Loucy (cell line): ENCODE measurements around the gene MGAT1.

ENCODE experiments used
- H2AFZ ChIP-seq: fragments of 200-600 bp; sonication (generic); 2 replicates; pipeline ENCODE4 v1.6.0; 2016; ENCODE audit warnings: antibody characterized with exemption, mild to moderate bottlenecking, low read length, moderate library complexity
- H3F3A ChIP-seq: fragments of 200-600 bp; 2 replicates; pipeline ENCODE4 v1.6.0; 2016; ENCODE audit warnings: antibody characterized with exemption, low read depth, mild to moderate bottlenecking
- H3K27me3 ChIP-seq: fragments of 200-600 bp; sonication (generic); 2 replicates; pipeline ENCODE4 v1.6.1; 2014; ENCODE audit warnings: low read length, mild to moderate bottlenecking; ENCODE audit not compliant: insufficient read depth, poor library complexity, severe bottlenecking
- H3K36me3 ChIP-seq: fragments of 200-600 bp; sonication (generic); 2 replicates; pipeline ENCODE4 v1.6.1; 2016; ENCODE audit warnings: low read length; ENCODE audit not compliant: insufficient read depth
- H3K4me1 ChIP-seq: fragments of 200-600 bp; sonication (generic); 2 replicates; pipeline ENCODE4 v1.5.1; 2014; ENCODE audit warnings: low read length, mild to moderate bottlenecking; ENCODE audit not compliant: insufficient read depth, poor library complexity, severe bottlenecking
- H3K4me2 ChIP-seq: fragments of 200-600 bp; sonication (generic); 2 replicates; pipeline ENCODE4 v1.6.0; 2014; ENCODE audit warnings: antibody characterized with exemption, low read length, low read depth, mild to moderate bottlenecking; ENCODE audit not compliant: poor library complexity, severe bottlenecking
- H3K4me3 ChIP-seq: fragments of 200-600 bp; sonication (generic); 2 replicates; pipeline ENCODE4 v1.5.1; 2014; ENCODE audit warnings: low read length, mild to moderate bottlenecking, mixed read lengths; ENCODE audit not compliant: poor library complexity, severe bottlenecking
- H3K79me2 ChIP-seq: fragments of 200-600 bp; sonication (generic); 2 replicates; pipeline ENCODE4 v1.6.1; 2014; ENCODE audit warnings: low read length; ENCODE audit not compliant: insufficient read depth
- H3K9ac ChIP-seq: fragments of 200-600 bp; sonication (generic); 2 replicates; pipeline ENCODE4 v1.6.0; 2014; ENCODE audit warnings: mild to moderate bottlenecking, low read depth, low read length, moderate library complexity; ENCODE audit not compliant: poor library complexity, severe bottlenecking
- H3K9me2 ChIP-seq: fragments of 200-600 bp; sonication (generic); replicated peaks from 2 replicates; pipeline ENCODE4 v1.6.1; 2016; ENCODE audit warnings: low read depth, low read length, mixed read lengths
- H3K9me3 ChIP-seq: fragments of 200-600 bp; sonication (generic); 2 replicates; pipeline ENCODE4 v1.6.1; 2014; ENCODE audit warnings: mild to moderate bottlenecking, antibody characterized with exemption, low read length, low read depth; ENCODE audit not compliant: insufficient read depth
- H4K20me1 ChIP-seq: fragments of 200-600 bp; sonication (generic); 2 replicates; pipeline ENCODE4 v1.6.0; 2014; ENCODE audit warnings: antibody characterized with exemption, low read length, mild to moderate bottlenecking; ENCODE audit not compliant: insufficient read depth, poor library complexity, severe bottlenecking
- CTCF ChIP-seq: fragments of 200-600 bp; sonication (generic); conservative IDR thresholded peaks from 2 replicates; pipeline ENCODE4 v1.5.1; 2014; ENCODE audit warnings: mild to moderate bottlenecking, antibody characterized with exemption, low read length
- EZH2phosphoT487 ChIP-seq: fragments of 200-600 bp; IDR thresholded peaks from 2 replicates; pipeline ENCODE4 v1.6.1; 2018; ENCODE audit warnings: antibody characterized with exemption, mild to moderate bottlenecking, moderate library complexity, borderline replicate concordance

MGAT1 gene

DNA sequence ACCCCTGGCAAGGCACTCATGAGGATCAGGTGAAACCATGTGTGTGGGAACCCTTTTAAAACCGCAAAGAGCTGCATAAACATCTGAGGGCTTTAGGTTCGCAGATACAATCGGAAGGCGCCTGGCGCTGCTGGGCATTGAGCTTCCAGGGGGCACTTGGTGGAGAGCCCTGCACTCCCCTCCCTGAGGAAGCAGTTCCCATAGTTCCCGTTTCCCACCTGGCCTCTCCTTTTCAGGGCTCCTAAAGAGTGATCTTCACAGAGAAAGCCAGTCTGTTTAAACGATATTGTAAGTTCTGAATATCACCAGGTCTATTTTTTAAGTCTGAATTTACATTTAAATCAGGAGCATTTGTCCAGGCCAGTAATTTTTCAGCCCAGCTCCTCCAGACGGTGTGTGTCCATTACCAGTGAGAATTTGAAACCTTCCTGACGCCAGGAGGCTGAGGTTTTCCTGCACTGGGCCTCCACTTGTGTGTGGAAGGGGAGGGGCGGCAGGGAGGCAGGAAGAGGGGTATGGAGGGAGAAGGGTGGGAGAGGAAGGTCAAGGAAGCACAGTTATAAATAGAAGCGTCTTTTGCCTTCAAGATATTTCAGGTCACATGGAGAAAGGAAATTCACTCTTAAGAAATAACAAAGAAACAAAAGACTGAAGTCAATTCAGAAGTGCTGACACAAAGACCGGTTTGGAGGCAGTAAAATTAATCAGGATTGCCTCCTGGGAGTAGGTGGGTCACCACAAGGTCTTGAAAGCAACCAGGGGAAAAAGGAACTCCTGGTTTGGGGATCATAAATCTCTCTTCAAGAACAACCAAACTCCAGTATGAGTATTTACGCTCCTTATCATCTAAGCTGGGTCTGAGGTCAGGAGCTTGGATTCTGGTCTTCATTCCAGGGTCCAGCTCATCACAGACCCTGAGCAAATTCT, 14.3 kb upstream of the MGAT1 start:
- H3K4me3 ChIP-seq: peak overlapping the region; percentile 40
- no peaks in the 10 kb centered on the region for H3K27me3 ChIP-seq
- no peaks in the 10 kb centered on the region for H3K36me3 ChIP-seq
- H3K9me3 ChIP-seq: no peaks in the 10 kb centered on the region
- no peaks in the 10 kb centered on the region for H3K9me2 ChIP-seq
- H3K4me2 ChIP-seq: peak overlapping the region; percentile 64
- peak overlapping the region; percentile 19 for H2AFZ ChIP-seq
- H3K79me2 ChIP-seq: peaks cover 2% of the 10 kb centered on the region; the same call in 1 of the 2 replicates
- no peaks in the 10 kb centered on the region for H4K20me1 ChIP-seq
- no peaks in the 10 kb centered on the region for H3F3A ChIP-seq
- TF ChIP-seq CTCF: no peak
- no peak for TF ChIP-seq EZH2phosphoT487
- H3K4me1 ChIP-seq: peaks cover 11% of the 10 kb centered on the region
- H3K9ac ChIP-seq: peak overlapping the region; percentile 36

DNA sequence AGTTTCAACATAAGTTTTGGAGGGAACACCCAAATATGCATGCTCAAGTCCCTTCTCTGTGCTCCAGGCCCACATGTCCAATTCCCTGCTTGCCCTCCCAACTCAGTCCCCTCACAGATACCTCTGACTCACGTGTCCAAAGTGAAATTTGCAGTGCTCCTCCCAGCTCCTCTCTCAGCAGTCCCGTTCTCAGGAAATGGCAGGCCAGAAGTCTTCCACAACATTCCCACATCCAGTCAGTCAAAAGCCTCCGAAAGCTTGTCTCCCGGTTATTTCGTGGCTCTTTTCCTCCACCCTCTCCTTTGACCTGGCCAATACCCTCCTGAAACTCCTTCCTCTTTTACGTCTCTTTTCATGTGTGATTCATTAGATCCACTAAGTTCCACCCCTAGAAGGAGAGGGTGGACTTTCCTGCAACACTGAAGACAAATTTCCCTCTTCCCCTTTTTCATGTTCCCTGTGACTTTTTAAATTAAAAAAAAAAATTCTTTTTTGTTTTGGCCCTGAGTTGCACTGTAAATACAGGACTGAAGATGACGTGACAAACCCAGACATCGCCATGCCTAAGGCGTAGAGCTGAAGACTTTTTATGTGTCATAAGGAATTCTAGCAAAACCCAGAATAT, 12.8 kb upstream of the MGAT1 start:
- H3K9me2 ChIP-seq: no peaks in the 10 kb centered on the region
- peaks cover 19% of the 10 kb centered on the region for H3K4me1 ChIP-seq
- H3K27me3 ChIP-seq: no peaks in the 10 kb centered on the region
- TF ChIP-seq CTCF (no peak), EZH2phosphoT487 (no peak)
- H3K9ac ChIP-seq: no peak overlapping the region
- H3K9me3 ChIP-seq: no peaks in the 10 kb centered on the region
- no peak overlapping the region for H3K4me2 ChIP-seq
- no peaks in the 10 kb centered on the region for H4K20me1 ChIP-seq
- no peak overlapping the region for H2AFZ ChIP-seq
- no peak overlapping the region for H3K4me3 ChIP-seq
- peaks cover 6% of the 10 kb centered on the region; the same call in 1 of the 2 replicates for H3K79me2 ChIP-seq
- no peaks in the 10 kb centered on the region for H3F3A ChIP-seq
- no peaks in the 10 kb centered on the region for H3K36me3 ChIP-seq

- Histone ChIP-seq H3K4me2 (no peak overlapping the region), H3K9me2 (no peaks in the 10 kb centered on the region), H2AFZ (no peak overlapping the region), H3K9ac (no peak overlapping the region), H3F3A (no peaks in the 10 kb centered on the region), H3K4me3 (no peak overlapping the region), H3K36me3 (no peaks in the 10 kb centered on the region), H3K27me3 (no peaks in the 10 kb centered on the region), H4K20me1 (no peaks in the 10 kb centered on the region), H3K9me3 (no peaks in the 10 kb centered on the region), H3K79me2 (peaks cover 18% of the 10 kb centered on the region), H3K4me1 (peaks cover 26% of the 10 kb centered on the region)
- TF ChIP-seq EZH2phosphoT487 (no peak), CTCF (peak; percentile 42)
Measured at GRCh38 chr5:180813420-180813819, 10.8 kb upstream of the MGAT1 start.
